Brain microvascular endothelial cell (primary cell): ENCODE measurements around the gene AFDN.

Experiments
- DNase-seq: peaks from one replicate; pipeline ENCODE4 v3.0.0-alpha.2; 2020
- H3K27ac ChIP-seq: fragments of 250-450 bp; sonication (Bioruptor Pico); 2 replicates; pipeline ENCODE4 v1.5.1; 2020; ENCODE audit warnings: mild to moderate bottlenecking, moderate library complexity
- H3K27me3 ChIP-seq: fragments of 250-450 bp; sonication (Bioruptor Pico); replicated peaks from 2 replicates; pipeline ENCODE4 v1.5.1; 2020; ENCODE audit warnings: mild to moderate bottlenecking
- H3K36me3 ChIP-seq: fragments of 250-450 bp; sonication (Bioruptor Pico); replicated peaks from 2 replicates; pipeline ENCODE4 v1.5.1; 2020; ENCODE audit warnings: mild to moderate bottlenecking
- H3K4me3 ChIP-seq: 2 replicates; pipeline ENCODE4 v1.5.1; 2011; ENCODE audit warnings: low read depth, mild to moderate bottlenecking, control low read depth, low read length, moderate library complexity
- in situ Hi-C: cut with HindIII; loops from 2 replicates; pipeline ENCODE4 v1.10.0; 2017; ENCODE audit warnings: low sequenced_read_pairs, low pct_ligation_motif_present
- TF ChIP-seq, protein P1 (sequence below): IDR thresholded peaks from 2 replicates; pipeline ENCODE4 v1.5.1; 2011; ENCODE audit warnings: low read depth, mild to moderate bottlenecking, moderate library complexity, low read length, control low read depth, inconsistent platforms; ENCODE audit errors: missing control alignments

The AFDN gene

GRCh38 chr6:167798453-167798852 lies 28.3 kb upstream of the AFDN start:
- H3K27me3 ChIP-seq = peaks cover 16% of the 10 kb centered on the region
- no peak overlapping the region for H3K27ac ChIP-seq
- no peak overlapping the region for H3K4me3 ChIP-seq
- H3K36me3 ChIP-seq = no peaks in the 10 kb centered on the region
- TF ChIP-seq, protein P1, sequence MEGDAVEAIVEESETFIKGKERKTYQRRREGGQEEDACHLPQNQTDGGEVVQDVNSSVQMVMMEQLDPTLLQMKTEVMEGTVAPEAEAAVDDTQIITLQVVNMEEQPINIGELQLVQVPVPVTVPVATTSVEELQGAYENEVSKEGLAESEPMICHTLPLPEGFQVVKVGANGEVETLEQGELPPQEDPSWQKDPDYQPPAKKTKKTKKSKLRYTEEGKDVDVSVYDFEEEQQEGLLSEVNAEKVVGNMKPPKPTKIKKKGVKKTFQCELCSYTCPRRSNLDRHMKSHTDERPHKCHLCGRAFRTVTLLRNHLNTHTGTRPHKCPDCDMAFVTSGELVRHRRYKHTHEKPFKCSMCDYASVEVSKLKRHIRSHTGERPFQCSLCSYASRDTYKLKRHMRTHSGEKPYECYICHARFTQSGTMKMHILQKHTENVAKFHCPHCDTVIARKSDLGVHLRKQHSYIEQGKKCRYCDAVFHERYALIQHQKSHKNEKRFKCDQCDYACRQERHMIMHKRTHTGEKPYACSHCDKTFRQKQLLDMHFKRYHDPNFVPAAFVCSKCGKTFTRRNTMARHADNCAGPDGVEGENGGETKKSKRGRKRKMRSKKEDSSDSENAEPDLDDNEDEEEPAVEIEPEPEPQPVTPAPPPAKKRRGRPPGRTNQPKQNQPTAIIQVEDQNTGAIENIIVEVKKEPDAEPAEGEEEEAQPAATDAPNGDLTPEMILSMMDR = no peak
- no peak for DNase-seq
- in situ Hi-C loops = no loop called here

DNA sequence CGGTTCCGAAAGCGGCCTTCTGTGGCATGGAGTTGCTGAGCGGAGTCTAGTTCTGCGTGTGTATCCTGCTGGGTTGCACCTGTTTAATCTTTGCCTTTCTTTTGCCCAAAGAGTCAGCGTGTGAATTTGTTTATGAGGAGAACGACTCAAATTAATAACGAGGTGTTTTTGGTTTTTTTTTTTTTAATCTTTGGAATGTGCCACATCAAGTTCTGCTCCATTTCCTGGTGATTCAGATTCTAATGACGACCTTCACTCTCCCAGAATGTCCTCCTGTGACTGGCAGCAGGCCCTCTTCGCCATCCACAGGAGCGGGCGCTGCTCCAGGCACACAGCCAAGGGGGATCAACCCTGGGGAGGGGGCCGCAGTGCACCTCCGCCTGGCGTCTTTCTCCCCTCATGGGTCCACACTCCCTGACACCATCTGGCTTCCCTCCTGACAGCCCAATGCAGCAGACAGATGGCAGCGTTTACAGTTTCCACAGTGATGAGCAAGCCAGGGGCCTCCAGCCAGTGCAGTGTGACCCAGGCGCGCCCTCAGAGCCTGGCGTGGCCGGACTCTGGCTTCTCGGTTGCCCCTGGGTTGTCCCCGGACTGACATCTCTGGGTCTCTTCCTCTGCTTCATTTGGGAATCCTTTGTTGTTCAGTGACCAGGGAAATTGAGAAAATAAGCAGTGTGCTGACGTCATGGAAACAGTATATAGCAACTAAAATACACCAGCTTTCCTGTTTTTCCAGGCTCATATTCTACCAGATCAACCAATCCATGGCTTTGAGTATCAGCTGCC lies 27.5 kb upstream of the AFDN start:
- TF ChIP-seq, protein P1 = no peak
- no peaks in the 10 kb centered on the region for H3K36me3 ChIP-seq
- H3K27me3 ChIP-seq = peaks cover 16% of the 10 kb centered on the region
- DNase-seq = no peak
- in situ Hi-C loops = no loop called here
- no peak overlapping the region for H3K27ac ChIP-seq
- no peak overlapping the region for H3K4me3 ChIP-seq

- TF ChIP-seq, protein P1 = no peak
- no peak overlapping the region for H3K27ac ChIP-seq
- H3K36me3 ChIP-seq = no peaks in the 10 kb centered on the region
- no peak for DNase-seq
- no peak overlapping the region for H3K4me3 ChIP-seq
- H3K27me3 ChIP-seq = peaks cover 13% of the 10 kb centered on the region
- in situ Hi-C loops = no loop called here
These were observed 26.2 kb upstream of the AFDN start for GRCh38 chr6:167800549-167800948.

- H3K36me3 ChIP-seq = no peaks in the 10 kb centered on the region
These were observed 25.4 kb upstream of the AFDN start for GRCh38 chr6:167801263-167801662.

DNA sequence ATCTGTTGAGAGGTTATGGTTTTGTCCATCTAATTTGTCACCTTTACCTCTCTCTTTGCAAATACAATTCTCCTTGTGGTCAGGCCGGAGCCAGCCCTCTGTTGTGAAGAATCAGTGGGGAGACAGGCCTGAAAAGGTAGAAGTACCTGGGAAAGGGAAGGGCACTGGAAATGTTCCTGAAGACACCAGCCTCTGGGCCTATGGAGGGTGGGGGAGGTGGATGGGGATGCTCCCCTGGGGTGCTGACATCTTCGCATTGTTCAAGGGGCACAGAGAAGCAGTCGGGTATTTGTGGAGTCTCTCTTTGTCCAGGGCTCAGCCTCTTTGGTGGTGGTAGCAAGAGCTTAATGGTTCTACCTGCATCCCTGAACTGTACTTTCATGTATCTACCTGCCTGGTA lies 24.4 kb upstream of the AFDN start:
- DNase-seq = no peak
- H3K4me3 ChIP-seq = no peak overlapping the region
- in situ Hi-C loops = no loop called here
- peaks cover under 1% of the 10 kb centered on the region for H3K27me3 ChIP-seq
- no peaks in the 10 kb centered on the region for H3K36me3 ChIP-seq
- TF ChIP-seq, protein P1 = no peak
- no peak overlapping the region for H3K27ac ChIP-seq

More at GRCh38 chr6:167801263-167801662, 25.4 kb upstream of the AFDN start:
- Histone ChIP-seq H3K4me3 (no peak overlapping the region), H3K27ac (no peak overlapping the region), H3K27me3 (peaks cover 7% of the 10 kb centered on the region)
- in situ Hi-C loops = no loop called here
- no peak for DNase-seq
- TF ChIP-seq, protein P1 = no peak

DNA sequence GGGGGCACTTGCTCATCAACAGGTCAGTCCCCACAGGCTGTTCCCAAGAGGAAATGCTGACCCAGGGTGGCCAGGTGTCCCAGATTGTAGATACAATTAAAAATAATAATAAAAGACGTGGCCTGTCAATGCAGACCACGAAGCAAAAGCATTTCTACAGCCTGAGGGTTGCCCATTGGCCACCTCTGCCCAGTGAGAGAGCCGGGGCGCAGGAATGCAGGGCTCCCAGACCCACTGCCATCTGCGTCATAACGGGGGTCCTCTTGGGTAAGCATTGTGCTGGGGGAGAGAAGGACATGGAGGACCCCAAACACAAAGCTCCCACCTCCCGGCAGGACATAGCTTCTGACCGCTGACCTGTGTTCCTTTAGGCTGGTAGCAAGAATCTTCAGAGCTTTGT lies 22.9 kb upstream of the AFDN start:
- TF ChIP-seq, protein P1 = no peak
- no peak for DNase-seq
- in situ Hi-C loops = no loop called here
- Histone ChIP-seq H3K27me3 (no peaks in the 10 kb centered on the region), H3K36me3 (no peaks in the 10 kb centered on the region), H3K27ac (no peak overlapping the region), H3K4me3 (no peak overlapping the region)
